ENCODE results near the gene RNASE4. TPM values are rescaled to one million over a fixed set of nuclear protein-coding genes. Genes with fewer than 3 reads are reported as not detected.
"Not testable (repeated sequence)": the region's sequence is repeated elsewhere in the genome, so short reads cannot be mapped to it uniquely, and the experiment has no call there.

RNASE4 gene
- polyA plus RNA-seq, 4 donors: 1.7 to 6.5 (median 2.6) TPM

DNA sequence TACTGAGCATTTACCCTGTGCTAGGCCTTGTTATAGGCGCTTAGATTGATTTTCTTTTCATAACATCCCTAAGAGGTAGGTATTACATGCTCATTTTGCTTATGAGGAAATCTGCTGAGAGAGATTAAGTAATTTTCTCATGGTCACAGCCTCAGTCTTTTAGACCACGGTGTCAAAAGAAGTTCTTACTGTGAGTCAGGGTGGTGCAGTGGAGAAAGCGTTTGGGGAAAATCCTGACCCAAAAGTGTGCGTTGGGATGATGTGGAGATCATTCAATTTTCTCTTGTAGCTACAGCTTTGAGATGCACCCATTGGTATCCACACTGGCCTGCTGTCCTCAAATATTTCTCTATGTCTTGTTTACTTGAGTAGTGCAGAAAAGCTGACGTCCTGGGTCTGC lies 12.4 kb downstream of the RNASE4 start:
- DNase-seq (ENCODE audit: low read depth in 4 of 4, low spot score in 3 of 4): no peak

DNA sequence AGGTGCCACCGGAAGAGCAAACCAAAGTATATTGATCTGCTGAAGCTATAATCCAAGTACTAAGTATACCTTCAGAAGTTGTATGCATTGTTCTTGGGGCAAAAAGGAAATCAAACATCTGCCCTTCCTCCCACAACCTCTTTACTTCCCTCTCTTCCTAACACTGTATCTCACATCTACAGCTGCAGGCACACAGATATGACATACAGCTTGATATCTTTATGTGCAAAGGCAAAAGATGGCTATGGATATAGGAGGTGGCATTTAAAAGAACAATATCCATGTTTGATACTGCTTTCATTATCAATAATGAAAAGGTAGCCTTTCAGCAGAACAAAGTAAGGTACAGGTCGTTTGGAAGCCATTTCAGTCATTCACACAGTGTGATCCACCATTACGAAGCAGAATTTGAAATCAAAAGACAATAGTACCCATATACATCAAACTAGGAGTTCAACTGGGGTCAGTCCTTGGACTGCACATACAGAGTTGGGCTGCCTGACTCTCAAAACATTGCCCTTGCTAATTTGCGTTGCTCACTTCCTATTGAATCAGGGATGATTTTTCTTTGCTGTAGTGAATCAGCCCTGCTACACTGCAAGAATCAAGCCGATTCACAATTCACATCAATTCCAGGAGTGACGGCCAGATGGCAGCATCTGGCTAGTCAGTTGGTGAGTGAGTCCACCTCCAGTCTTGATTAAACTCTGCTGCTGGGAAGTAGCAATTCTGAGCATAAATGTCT lies 13.1 kb downstream of the RNASE4 start:
- peak in 2 of 4 donors; percentile 44 to 68 for DNase-seq (ENCODE audit: low read depth in 4 of 4, low spot score in 3 of 4)

DNA sequence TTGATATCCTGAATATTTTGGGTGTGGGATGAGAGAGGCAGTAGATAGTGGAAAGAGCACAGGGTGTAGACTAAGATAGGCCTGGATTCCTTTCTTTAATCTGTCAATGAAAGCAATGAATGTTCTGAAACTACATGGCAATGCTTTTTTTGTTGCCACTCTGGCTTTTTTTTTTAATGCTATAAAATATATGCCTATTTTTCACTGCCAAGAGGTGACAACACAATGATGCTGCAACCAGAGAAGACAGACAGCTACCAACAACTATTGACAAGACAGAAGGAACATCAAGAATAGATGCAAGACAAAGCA lies 13.6 kb downstream of the RNASE4 start:
- DNase-seq (ENCODE audit: low read depth in 4 of 4, low spot score in 3 of 4): no peak

DNA sequence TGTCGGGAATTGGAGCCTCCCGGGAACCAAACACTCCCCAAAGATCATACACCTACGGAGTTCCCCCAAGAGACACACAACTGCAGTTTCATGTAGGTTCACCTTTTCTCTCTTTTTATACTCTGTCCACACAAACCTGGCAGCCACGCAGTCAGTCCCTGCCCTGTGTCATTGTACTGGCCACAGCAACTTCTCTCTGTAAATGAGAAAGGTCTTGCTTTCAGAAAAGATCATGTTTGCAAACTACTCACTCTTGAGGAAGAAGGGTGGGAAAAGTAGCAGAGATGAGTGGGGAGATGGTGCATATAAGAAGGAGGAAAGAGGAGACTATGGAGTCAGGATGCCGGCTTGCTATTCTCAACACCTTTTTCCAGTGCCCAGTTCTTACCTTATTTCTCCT lies 14.6 kb downstream of the RNASE4 start:
- no peak for DNase-seq (ENCODE audit: low read depth in 4 of 4, low spot score in 3 of 4)

DNA sequence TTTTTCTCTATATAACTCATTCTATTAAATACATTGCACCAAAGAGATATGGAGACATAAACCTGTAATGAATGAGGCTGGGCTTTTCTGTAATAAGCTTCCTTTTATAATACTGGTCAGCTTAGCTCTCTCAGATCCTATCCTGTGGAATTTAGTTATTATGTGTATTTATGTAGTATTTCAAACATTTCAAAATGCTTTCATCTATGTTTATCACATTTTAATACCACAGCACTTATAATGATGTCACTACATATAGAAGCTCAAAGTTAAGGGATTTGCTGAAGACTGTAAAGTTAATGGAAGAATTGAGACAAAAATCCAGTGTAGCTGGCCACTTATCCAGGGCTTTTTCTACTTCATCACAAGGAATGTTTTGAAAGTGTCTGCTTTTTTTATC lies 15.6 kb downstream of the RNASE4 start:
- DNase-seq (ENCODE audit: low read depth in 4 of 4, low spot score in 3 of 4): no peak

DNA sequence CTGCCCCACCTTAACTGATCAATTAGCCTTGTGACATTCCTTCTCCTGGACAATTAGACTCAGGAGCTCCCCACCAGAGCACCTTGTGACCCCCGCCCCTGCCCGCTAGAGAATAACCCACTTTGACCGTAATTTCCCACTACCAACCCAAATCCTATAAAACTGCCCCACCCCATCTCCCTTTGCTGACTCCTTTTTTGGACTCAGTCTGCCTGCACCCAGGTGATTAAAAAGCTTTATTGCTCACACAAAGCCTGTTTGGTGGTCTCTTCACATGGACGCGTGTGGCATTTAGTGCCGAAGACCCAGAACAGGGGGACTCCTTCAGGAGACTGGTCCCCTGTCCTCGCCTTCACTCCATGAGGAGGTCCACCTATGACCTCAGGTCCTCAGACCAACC lies 16.6 kb downstream of the RNASE4 start:
- not testable (repeated sequence) for DNase-seq (ENCODE audit: low read depth in 4 of 4, low spot score in 3 of 4)

DNA sequence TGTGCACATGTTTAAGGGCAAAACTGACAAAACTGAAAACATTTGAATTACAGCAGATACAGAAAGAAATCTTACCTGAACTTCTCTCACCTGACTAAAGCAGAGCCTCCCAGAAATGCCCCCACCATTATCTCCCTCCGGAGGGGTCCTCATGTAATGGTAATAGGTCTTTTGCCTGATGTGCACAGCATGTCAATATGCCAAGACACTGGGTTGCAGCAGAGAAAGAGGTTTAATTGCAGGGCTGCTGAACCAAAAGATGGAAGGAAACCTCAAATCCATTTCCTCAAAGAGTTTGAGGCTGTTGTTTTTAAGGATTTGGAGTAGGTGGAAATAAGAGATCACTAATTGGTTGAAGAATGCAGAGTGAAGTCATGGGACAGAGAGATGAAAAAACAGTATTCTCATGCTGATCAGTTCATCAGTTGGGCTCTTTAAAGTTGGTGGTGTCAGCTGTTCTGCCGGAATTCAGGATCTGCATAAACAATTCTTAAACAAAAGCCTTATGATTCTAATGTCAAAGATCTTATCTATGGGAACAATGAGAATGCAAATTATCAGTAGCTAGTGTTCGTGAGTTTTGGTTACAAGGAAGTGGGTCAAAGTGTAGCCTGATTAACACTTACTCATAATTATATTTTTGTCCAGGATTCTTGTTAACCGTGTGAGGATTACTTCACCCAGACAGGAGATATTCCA lies 22.4 kb downstream of the RNASE4 start:
- DNase-seq (ENCODE audit: low read depth in 4 of 4, low spot score in 3 of 4): no peak

DNA sequence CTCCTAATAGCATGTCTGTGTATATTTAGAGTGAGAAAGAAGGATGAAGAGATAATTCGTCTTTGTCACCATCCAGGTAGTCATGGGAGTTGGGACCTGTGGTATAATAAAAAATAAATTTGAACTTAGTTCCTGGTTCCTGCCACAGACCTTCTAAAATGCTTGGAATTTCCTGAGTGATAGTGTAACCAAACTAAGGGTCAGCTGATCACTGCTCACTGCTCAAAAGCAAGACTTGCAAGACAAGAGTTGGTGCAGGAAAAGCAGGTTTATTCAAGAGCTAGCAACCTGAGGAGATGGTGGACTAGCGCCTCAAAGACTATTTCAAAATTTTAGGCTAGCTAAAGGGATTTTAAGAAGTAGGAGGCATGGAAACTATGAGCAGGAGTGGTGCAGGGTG lies 23.3 kb downstream of the RNASE4 start:
- no peak for DNase-seq (ENCODE audit: low read depth in 4 of 4, low spot score in 3 of 4)

DNA sequence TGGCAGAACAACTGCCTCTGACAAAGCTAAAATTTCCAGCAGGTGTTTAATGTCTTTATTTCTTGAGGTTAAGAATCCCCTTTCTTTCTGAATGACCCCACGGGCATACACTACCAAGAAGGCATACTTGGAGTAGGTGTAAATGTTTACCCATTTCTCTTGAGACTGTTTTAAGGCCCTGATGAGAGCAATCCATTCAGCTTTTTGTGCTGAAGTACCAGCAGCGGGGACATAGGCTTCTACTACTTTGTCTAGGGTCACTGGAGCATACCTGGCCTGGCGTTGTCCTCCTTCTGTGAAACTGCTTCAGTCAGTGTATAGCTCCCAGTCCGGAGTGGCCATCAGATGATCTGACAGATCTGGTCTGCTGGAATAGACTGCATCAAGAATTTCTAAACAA lies 26.9 kb downstream of the RNASE4 start:
- DNase-seq (ENCODE audit: low read depth in 4 of 4, low spot score in 3 of 4): no peak

DNA sequence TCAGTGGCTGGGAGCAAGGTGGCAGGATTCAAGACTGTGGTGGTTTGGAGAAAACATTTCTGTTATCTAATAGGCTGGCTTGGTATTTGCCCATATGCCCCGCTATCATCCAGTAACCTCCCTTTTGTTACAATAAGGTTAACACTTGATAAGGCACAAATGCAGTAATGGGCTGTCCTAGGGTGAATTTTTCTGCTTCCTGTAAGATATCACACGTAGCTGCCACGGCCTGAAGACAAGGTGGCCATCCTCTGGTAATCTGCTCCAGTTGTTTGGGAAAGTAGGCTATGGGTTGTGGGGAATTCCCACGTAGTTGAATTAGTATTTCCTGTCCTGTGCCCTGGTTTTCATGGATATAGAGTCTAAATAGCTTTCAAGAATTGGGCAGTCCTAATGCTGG lies 27.3 kb downstream of the RNASE4 start:
- DNase-seq (ENCODE audit: low read depth in 4 of 4, low spot score in 3 of 4): no peak

DNA sequence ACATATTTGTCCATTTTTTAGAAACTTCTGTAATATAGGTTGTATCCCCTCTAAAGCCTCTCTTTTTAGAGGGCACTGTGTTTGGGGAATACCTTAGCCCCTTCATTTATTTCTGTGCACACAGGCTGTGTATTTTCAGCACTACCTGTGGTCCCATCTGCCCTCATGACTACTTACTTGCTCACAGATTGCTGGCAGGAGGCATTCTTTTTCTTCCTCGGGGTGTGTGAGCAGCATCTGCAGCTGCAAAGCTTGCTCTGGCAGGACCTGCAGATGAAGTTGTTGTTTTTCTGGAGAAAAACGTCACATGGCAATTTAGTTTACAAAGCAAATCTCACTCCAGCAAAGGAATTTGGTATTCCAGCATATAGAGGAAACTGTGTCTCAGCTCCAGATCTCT lies 28.5 kb downstream of the RNASE4 start:
- DNase-seq (ENCODE audit: low read depth in 4 of 4, low spot score in 3 of 4): no peak

DNA sequence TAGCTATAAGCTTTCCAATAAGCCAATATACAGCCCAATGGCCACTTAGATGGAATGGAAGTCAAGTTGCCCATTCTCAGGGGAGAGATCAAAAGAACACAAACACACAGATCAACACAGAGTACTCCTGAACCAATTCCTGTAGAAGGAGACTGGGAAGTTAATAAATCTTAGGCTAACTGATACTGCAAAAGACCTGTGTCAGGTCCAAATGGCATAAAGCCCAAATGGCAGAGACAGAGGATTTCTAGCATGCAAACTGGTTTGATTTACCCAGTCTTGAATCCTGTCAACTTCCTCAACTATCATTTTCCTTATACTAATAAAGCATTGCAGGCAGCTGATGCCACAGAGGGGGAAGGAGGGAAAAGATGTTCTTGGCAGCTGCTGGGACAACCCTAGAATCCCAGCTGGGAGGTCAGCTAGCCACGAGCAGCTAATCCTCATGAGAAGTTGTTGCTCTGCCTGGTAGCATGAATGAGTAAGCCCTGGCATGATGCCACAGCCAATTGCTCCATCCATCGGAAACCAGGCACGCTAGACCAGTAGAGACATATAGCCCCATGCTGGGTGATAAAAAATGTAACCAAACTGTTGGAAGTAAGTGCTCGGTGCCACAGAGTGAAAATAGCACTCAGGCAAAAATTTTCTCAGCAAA lies 30.4 kb downstream of the RNASE4 start:
- DNase-seq (ENCODE audit: low read depth in 4 of 4, low spot score in 3 of 4): no peak

DNA sequence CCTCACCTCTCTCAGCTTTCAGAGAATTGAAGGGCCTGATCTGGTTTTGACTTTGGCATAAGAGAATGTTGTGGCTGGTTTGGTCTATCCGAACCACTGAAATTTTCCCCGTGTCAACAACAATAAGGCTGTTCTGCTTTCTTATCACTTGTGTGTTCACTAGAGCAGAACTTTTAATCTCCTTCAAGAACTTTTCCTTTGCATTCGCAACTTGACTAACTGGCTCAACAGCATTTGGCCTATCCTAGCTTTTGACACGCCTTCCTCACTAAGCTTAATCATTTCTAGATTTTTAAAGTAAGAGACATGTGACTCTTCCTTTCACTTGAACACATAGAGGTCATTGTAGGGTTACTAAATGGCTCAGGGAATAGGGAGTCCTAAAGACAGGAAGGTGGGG lies 35.4 kb downstream of the RNASE4 start:
- peak; percentile 23 to 61 (median 56) for DNase-seq (ENCODE audit: low read depth in 4 of 4, low spot score in 3 of 4)

DNA sequence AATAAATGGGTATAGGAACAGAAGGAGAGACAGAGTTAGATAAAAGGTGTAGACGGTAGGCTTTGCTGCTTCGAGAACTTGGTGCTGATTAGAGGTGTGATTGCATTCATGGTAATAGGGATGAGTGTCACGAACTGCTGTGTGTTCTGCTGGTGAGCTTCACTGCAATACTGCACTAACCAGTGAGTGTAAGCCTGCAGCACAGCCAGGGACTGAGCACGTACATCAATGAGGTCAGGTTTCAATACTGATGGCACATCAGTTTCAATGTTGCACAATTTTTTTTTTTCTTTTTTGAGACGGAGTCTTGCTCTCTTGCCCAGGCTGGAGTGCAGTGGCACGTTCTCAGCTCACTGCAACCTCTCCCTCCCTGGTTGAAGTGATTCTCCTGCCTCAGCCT lies 36.4 kb downstream of the RNASE4 start:
- no peak for DNase-seq (ENCODE audit: low read depth in 4 of 4, low spot score in 3 of 4)

DNA sequence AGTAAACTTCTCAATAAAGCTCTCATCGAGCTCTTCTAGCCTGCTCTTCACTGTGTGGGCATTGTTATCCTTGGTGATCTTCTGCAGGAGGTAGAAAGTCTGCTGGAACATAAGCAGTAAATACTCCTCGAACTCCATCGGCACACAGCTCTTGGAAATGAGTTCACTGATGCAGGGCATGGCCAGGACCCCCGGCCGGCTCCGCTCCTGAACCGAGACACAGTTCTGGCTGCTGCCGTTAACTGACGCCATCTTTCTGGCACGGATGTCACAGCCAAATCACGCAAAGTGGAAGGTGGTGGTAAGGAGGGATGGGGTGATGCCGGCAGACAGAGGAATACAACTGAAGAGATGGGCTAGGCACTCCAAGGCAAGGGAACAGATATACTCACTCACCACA lies 37.7 kb downstream of the RNASE4 start:
- DNase-seq (ENCODE audit: low read depth in 4 of 4, low spot score in 3 of 4): no peak

DNA sequence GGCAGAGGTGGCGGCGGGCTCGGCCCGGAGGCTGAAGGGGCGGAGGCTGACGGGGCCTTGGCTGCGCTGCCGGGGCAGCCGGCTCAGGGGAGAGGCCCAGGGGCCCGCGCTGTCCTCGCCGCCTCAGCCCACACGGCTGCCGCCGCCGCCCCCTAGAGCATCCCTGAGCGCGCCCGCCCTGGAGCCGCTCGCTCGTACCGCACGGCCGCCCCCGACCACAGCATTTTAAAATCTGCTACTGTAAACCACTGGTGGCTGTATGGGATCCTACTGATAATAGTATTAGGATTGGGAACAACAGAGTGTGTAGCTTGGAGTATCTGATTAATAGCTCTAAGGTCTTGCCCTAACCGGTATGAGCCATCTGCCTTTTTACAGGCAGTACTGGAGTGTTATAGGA lies 39.1 kb downstream of the RNASE4 start:
- DNase-seq (ENCODE audit: low read depth in 4 of 4, low spot score in 3 of 4): no peak

DNA sequence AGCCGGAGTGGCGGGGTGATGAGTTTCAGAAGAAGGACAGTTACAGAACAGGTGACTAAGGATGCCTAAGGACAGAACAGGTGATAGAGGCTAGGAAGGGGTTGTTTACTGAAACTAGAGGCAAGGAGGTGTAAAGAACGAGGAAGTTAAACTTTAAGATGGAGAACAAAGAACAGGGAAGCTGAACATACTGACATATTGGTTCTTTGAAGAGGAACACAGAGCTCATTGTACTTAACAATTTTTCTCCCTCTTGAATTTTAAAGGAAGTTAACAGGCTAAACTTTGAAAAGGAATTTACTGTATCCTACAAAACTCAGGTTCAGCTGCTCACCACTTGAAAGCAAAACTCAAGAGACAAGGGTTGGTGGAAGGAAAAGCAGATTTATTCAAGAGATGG lies 41.8 kb downstream of the RNASE4 start:
- not testable (repeated sequence) for DNase-seq (ENCODE audit: low read depth in 4 of 4, low spot score in 3 of 4)

DNA sequence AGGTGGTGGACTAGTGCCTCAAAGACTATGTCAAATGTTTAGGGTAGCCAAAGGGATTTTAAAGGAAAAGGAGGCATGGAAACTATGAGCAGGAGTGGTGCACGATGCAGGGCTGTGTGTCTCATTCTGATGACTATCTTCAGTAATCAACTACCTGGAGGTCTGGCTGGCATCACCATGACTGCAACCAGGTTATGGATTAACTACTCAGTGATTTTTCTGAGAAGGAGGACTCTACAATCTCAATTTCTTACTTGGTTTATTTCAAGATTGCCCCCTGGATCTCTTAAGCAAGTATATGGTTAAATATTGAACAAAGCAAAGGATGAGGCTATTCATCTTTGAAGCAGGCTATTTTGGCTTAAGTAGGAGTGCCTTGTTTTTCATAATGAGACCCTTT lies 42.2 kb downstream of the RNASE4 start:
- no peak for DNase-seq (ENCODE audit: low read depth in 4 of 4, low spot score in 3 of 4)

DNA sequence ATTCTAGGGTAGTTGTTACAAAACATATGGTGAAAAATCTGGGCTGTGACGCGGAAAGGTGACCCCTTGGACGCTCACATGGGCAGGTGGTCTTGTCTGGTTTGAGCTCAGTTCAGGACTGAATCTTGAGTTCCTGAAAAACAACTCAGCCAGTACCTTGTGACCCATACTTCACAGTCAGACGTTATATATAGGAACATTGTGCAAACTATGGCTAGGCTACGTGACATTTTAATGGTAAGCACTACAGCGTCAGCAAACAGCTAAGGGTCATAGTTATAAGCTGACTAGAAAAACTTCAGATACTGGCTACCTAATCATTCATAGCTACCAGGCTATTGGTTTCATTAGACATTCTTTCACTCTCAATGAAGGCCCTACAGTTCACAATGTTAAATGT lies 46.5 kb downstream of the RNASE4 start:
- no peak for DNase-seq (ENCODE audit: low read depth in 4 of 4, low spot score in 3 of 4)

DNA sequence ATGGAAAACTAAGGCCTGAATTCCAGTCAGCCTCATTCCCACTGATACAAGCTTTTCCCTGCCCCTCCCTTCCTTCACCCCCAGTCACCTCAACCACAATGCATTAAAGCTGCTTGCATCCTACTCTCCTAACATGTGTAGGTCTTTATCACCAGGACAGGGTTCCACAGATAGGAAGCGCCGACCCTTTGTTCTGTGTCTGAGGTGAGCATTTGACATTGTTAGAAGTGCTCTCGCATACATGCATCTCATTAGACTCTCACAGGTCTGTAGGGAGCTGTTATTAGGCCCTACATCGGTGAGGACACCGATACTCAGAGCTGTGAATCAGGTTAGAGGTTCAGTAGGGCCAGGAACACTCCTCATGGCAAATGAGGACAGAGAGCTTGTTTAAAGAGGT lies 48.1 kb downstream of the RNASE4 start:
- no peak for DNase-seq (ENCODE audit: low read depth in 4 of 4, low spot score in 3 of 4)

DNA sequence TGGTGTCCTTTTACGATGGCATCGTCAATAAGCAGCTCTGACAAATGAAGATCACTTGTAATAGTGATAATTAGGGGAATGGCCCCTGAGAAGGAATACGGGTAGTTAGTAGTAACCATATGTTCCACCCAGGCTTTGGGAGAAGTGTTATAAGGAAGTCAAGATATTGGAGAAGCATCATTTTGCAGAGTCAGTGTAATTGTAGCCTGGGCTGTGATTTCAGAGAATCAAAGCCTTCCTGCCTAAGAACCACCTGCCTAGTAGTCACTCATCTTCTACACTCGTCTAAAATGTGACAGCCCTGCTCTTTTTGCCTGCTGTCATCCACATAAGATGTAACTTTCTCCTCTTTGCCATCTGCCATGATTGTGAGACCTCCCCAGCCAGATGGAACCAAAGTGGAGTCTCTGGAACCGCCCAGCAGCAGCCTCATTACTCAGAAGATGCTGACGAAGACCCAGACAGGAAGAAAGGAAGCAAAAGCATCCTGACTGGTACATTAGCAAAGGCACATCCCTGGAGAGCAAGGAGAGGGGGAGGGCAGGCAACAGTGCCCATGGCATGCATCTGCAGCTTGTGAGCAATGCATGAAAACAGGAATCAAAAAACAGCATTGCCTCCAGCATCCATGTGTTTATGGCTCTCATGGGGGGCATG lies 48.7 kb downstream of the RNASE4 start:
- DNase-seq (ENCODE audit: low read depth in 4 of 4, low spot score in 3 of 4): no peak

Data from right renal pelvis (tissue), 4 donors.